HT1080 (cell line): Measurements from ENCODE around the gene SPEN. TPM values are rescaled to one million over a fixed set of nuclear protein-coding genes. Genes with fewer than 3 reads are reported as not detected.

Experiments used
- DNase-seq: peaks from one replicate; pipeline ENCODE4 v3.0.0-alpha.2; 2015; ENCODE audit warnings: low read depth
- total RNA-seq: library from RNA; depleted of rRNA; stranded (reverse); fragments of >200 nt; shearing (Covaris generic); gene quantifications from 2 replicates; pipeline ENCODE4 v1.2.3, GENCODE V29; 2014

The SPEN gene
- total RNA-seq, 1 experiment from 2014 or later: 15.3 TPM

- no peak for DNase-seq
Observed at GRCh38 chr1:15945832-15946448, 98.4 kb downstream of the SPEN start.

GRCh38 chr1:15946571-15947381 lies 99.3 kb downstream of the SPEN start:
- no peak for DNase-seq

- DNase-seq: no peak
Observed at GRCh38 chr1:15947382-15948090, 100.0 kb downstream of the SPEN start.

GRCh38 chr1:15948091-15948591 lies 100.6 kb downstream of the SPEN start:
- DNase-seq: no peak

GRCh38 chr1:15948595-15949452 lies 101.3 kb downstream of the SPEN start:
- peak; percentile 85 for DNase-seq

GRCh38 chr1:15949453-15950245 lies 102.1 kb downstream of the SPEN start:
- peak; percentile 94 for DNase-seq

- DNase-seq: no peak
Observed at GRCh38 chr1:15950302-15950701, 102.8 kb downstream of the SPEN start.

- DNase-seq: no peak
Observed at GRCh38 chr1:15950763-15951295, 103.3 kb downstream of the SPEN start.

GRCh38 chr1:15951341-15952153 lies 104.0 kb downstream of the SPEN start:
- DNase-seq: no peak

GRCh38 chr1:15952317-15953258 lies 105.1 kb downstream of the SPEN start:
- peak; percentile 99 for DNase-seq

GRCh38 chr1:15953294-15953771 lies 105.8 kb downstream of the SPEN start:
- DNase-seq: no peak

GRCh38 chr1:15953791-15954241 lies 106.3 kb downstream of the SPEN start:
- no peak for DNase-seq

- no peak for DNase-seq
Observed at GRCh38 chr1:15954316-15954715, 106.8 kb downstream of the SPEN start.

GRCh38 chr1:15955552-15955951 lies 108.0 kb downstream of the SPEN start:
- no peak for DNase-seq

- no peak for DNase-seq
Observed at GRCh38 chr1:15956150-15956549, 108.6 kb downstream of the SPEN start.

- no peak for DNase-seq
Observed at GRCh38 chr1:15957221-15958095, 110.0 kb downstream of the SPEN start.

GRCh38 chr1:15958111-15958510 lies 110.6 kb downstream of the SPEN start:
- DNase-seq: no peak
